Keratinocyte (primary cell): Measurements from ENCODE around the gene FGFR1OP2. TPM values are rescaled to one million over a fixed set of nuclear protein-coding genes. Genes with fewer than 3 reads are reported as not detected.

Experiments used
- DNase-seq: peaks from one replicate; pipeline ENCODE4 v3.0.0-alpha.2; 2011; ENCODE audit warnings: low read depth, missing footprints, low spot score
- FAIRE-seq: peaks from 2 replicates; lab custom pipeline; 2011; peaks lifted over from hg19 to GRCh38; lab: Jason Lieb, UNC
- H2AFZ ChIP-seq: 2 replicates; pipeline ENCODE4 v1.6.0; 2012; ENCODE audit warnings: low read length, control low read depth, inconsistent platforms; ENCODE audit not compliant: control insufficient read depth
- H3K27ac ChIP-seq: 2 replicates; pipeline ENCODE4 v1.5.1; 2011; ENCODE audit warnings: low read length; ENCODE audit not compliant: control insufficient read depth, insufficient read depth
- H3K27me3 ChIP-seq: 3 replicates; pipeline ENCODE4 v1.6.0; 2011; ENCODE audit warnings: low read length; ENCODE audit not compliant: control insufficient read depth, insufficient read depth; ENCODE audit errors: extremely low read depth
- H3K36me3 ChIP-seq, 2 experiments: 2 replicates in 1 of 2; 3 replicates in 1 of 2; pipeline ENCODE4 v1.5.1; 2011; ENCODE audit warnings: low read length in 2 of 2, mild to moderate bottlenecking in 1 of 2; ENCODE audit not compliant: control insufficient read depth in 2 of 2, insufficient read depth in 2 of 2; ENCODE audit errors: extremely low read depth in 1 of 2
- H3K4me1 ChIP-seq: 3 replicates; pipeline ENCODE4 v1.5.1; 2011; ENCODE audit warnings: low read length; ENCODE audit not compliant: control insufficient read depth, insufficient read depth; ENCODE audit errors: extremely low read depth
- H3K4me2 ChIP-seq: 3 replicates; pipeline ENCODE4 v1.6.0; 2011; ENCODE audit warnings: low read depth, low read length; ENCODE audit not compliant: control insufficient read depth, insufficient read depth; ENCODE audit errors: extremely low read depth
- H3K4me3 ChIP-seq, 3 experiments: fragments of 200-600 bp in 1 of 3; sonication (generic) in 1 of 3; 2 replicates in 2 of 3; 3 replicates in 1 of 3; pipeline ENCODE4 v1.5.1; 2011 to 2016; ENCODE audit warnings: low read length in 3 of 3, mild to moderate bottlenecking in 3 of 3, control low read depth in 2 of 3, inconsistent platforms in 1 of 3, low read depth in 1 of 3, mixed read lengths in 1 of 3, mixed run types in 1 of 3, moderate library complexity in 1 of 3; ENCODE audit not compliant: control insufficient read depth in 2 of 3, insufficient read depth in 2 of 3; ENCODE audit errors: extremely low read depth in 1 of 3
- H3K79me2 ChIP-seq: 2 replicates; pipeline ENCODE4 v1.6.0; 2012; ENCODE audit warnings: low read length; ENCODE audit not compliant: control insufficient read depth, insufficient read depth
- H3K9ac ChIP-seq: 3 replicates; pipeline ENCODE4 v1.6.0; 2011; ENCODE audit warnings: low read length; ENCODE audit not compliant: control insufficient read depth, insufficient read depth; ENCODE audit errors: extremely low read depth
- H3K9me1 ChIP-seq: 3 replicates; pipeline ENCODE4 v1.6.0; 2011; ENCODE audit warnings: low read length; ENCODE audit not compliant: control insufficient read depth, insufficient read depth; ENCODE audit errors: extremely low read depth
- H3K9me3 ChIP-seq: 2 replicates; pipeline ENCODE4 v1.5.1; 2012; ENCODE audit warnings: low read depth, low read length; ENCODE audit not compliant: control insufficient read depth
- H4K20me1 ChIP-seq: 3 replicates; pipeline ENCODE4 v1.6.0; 2011; ENCODE audit warnings: low read length; ENCODE audit not compliant: control insufficient read depth, insufficient read depth; ENCODE audit errors: extremely low read depth
- EZH2 ChIP-seq: IDR thresholded peaks from one replicate; pipeline ENCODE4 v1.6.1; 2012; ENCODE audit warnings: inconsistent platforms, mild to moderate bottlenecking, low read length, moderate library complexity
- dilution Hi-C: fragments of 300-500 bp; cut with MboI; formaldehyde crosslinking; loops from one replicate; pipeline ENCODE4 v1.7.0; 2020; ENCODE audit warnings: low sequenced_read_pairs; ENCODE audit not compliant: extremely low pct_ligation_motif_present
- polyA plus RNA-seq, 5 experiments: library from polyadenylated mRNA; depleted of rRNA in 3 of 5; stranded (reverse) in 3 of 5; stranded (forward) in 1 of 5; unstranded in 1 of 5; fragments of >200 nt; gene quantifications; 1 replicate in 1 of 5; 2 replicates in 3 of 5; 3 replicates in 1 of 5; pipeline versions ENCODE4 v1.2.1 to v1.2.3, GENCODE V29; 2011 to 2012; ENCODE audit warnings: missing spikeins in 2 of 5, low read depth in 1 of 5, low replicate concordance in 1 of 5
- TF ChIP-seq, protein P1 (sequence below), 3 experiments: IDR thresholded peaks in 1 of 3; conservative IDR thresholded peaks in 1 of 3; optimal IDR thresholded peaks in 1 of 3; 2 replicates in 2 of 3; 3 replicates in 1 of 3; pipeline versions ENCODE3 to v1.5.1; 2011; ENCODE audit warnings: low read length in 3 of 3, mild to moderate bottlenecking in 3 of 3, moderate library complexity in 2 of 3, control low read depth in 1 of 3, inconsistent platforms in 1 of 3; ENCODE audit not compliant: insufficient read depth in 2 of 3; ENCODE audit errors: extremely low read depth in 1 of 3

The FGFR1OP2 gene
- polyA plus RNA-seq, 1 donor (not counting 4 experiments of a cell fraction or from before 2014, with no cell fraction given), result 34.9 TPM

DNA sequence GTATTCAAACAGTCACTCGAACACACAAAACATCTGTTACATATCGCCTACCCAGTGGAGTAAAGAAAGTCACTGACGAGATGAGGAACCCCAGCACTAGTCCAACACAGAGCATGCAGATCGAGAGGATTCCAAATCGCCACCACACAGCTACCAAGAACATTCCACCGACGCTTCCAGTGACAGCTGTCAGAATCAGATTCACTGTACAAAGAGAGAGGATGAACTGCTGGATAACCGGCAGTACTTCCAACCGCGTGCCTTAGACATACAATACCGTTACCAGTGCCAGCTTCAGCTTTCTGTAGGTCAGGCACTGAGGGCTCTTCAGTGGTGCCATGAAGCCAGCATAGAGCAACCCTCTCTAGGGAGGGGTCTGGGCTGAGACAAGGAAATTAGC is 41.5 kb downstream of the FGFR1OP2 start:
- DNase-seq (no peak), FAIRE-seq (no peak)
- dilution Hi-C loops, result no loop called here
- no peaks in the 10 kb centered on the region for H3K9me3 ChIP-seq
- no peaks in the 10 kb centered on the region for H3K9me1 ChIP-seq
- no peaks in the 10 kb centered on the region for H3K27me3 ChIP-seq
- peaks cover 13 to 16% of the 10 kb centered on the region in 2 experiments for H3K36me3 ChIP-seq
- H3K4me1 ChIP-seq, result no peaks in the 10 kb centered on the region
- H2AFZ ChIP-seq, result no peak overlapping the region
- no peak overlapping the region for H3K9ac ChIP-seq
- H3K4me3 ChIP-seq, result no peak overlapping the region
- H3K79me2 ChIP-seq, result peaks cover 5% of the 10 kb centered on the region
- H3K4me2 ChIP-seq, result no peak overlapping the region
- no peak overlapping the region for H3K27ac ChIP-seq
- no peaks in the 10 kb centered on the region for H4K20me1 ChIP-seq
- TF ChIP-seq, protein P1, sequence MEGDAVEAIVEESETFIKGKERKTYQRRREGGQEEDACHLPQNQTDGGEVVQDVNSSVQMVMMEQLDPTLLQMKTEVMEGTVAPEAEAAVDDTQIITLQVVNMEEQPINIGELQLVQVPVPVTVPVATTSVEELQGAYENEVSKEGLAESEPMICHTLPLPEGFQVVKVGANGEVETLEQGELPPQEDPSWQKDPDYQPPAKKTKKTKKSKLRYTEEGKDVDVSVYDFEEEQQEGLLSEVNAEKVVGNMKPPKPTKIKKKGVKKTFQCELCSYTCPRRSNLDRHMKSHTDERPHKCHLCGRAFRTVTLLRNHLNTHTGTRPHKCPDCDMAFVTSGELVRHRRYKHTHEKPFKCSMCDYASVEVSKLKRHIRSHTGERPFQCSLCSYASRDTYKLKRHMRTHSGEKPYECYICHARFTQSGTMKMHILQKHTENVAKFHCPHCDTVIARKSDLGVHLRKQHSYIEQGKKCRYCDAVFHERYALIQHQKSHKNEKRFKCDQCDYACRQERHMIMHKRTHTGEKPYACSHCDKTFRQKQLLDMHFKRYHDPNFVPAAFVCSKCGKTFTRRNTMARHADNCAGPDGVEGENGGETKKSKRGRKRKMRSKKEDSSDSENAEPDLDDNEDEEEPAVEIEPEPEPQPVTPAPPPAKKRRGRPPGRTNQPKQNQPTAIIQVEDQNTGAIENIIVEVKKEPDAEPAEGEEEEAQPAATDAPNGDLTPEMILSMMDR (optimal IDR thresholded peaks at IDR 0.05 in 1 of 3, IDR thresholded peaks at IDR 0.05 in 1 of 3, conservative IDR thresholded peaks at IDR 0.05 in 1 of 3; ENCODE audit: extremely low read depth in 1 of 3, insufficient read depth in 2 of 3, low read length in 3 of 3), result no peak
- TF ChIP-seq EZH2, result no peak

DNA sequence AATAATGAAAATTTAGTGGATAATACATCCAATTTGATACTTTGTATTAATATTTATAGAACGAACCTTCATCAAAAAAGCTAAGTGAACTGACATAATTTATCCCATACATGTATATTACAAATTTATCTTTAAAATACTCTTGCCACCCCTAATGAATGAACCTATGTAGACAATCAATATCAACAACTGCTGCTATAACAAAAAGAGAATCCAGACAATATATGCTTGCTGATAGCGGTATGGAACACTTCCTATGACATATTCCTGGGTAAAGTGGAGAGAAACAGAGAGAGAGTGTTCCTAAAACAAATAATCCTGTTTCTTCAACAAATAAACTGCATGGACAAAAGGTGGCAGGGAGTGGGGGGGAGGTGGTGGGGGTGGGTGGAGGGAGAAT is 44.6 kb downstream of the FGFR1OP2 start:
- Histone ChIP-seq H3K4me2 (no peak overlapping the region), H4K20me1 (no peaks in the 10 kb centered on the region), H3K27me3 (no peaks in the 10 kb centered on the region), H3K36me3 (peaks cover 15 to 21% of the 10 kb centered on the region in 2 experiments), H3K79me2 (peaks cover 21% of the 10 kb centered on the region), H3K9me1 (no peaks in the 10 kb centered on the region), H3K9me3 (no peaks in the 10 kb centered on the region), H3K4me1 (no peaks in the 10 kb centered on the region), H3K9ac (no peak overlapping the region), H3K27ac (no peak overlapping the region), H3K4me3 (no peak overlapping the region), H2AFZ (no peak overlapping the region)
- dilution Hi-C loops, result no loop called here
- no peak for TF ChIP-seq EZH2
- TF ChIP-seq, protein P1 (optimal IDR thresholded peaks at IDR 0.05 in 1 of 3, IDR thresholded peaks at IDR 0.05 in 1 of 3, conservative IDR thresholded peaks at IDR 0.05 in 1 of 3; ENCODE audit: extremely low read depth in 1 of 3, insufficient read depth in 2 of 3, low read length in 3 of 3), result no peak
- DNase-seq (no peak), FAIRE-seq (no peak)
